ENCODE results near the gene NXF1. TPM values are rescaled to one million over a fixed set of nuclear protein-coding genes. Genes with fewer than 3 reads are reported as not detected.

The NXF1 gene
- total and polyA plus RNA-seq, 2 of the 13 experiments (the other 11 are each of a cell fraction or from before 2014, with no cell fraction given), result 30.4 to 30.9 TPM

GRCh38 chr11:62830904-62831519, 25.8 kb upstream of the NXF1 start (continued):
- TF ChIP-seq GATAD1 (CRISPR knock-in tag; IDR thresholded peaks at IDR 0.05) (no peak), ZNF543 (CRISPR knock-in tag; IDR thresholded peaks at IDR 0.05) (no peak), GLI4 (CRISPR knock-in tag; IDR thresholded peaks at IDR 0.05; ENCODE audit: borderline replicate concordance) (no peak), SP5 (CRISPR knock-in tag; IDR thresholded peaks at IDR 0.05; ENCODE audit: borderline replicate concordance, low read depth) (no peak), TARDBP (CRISPR knock-in tag; IDR thresholded peaks at IDR 0.05) (0 out of 2 replicates have a peak, but pooled peaks have one; percentile 28), GATA4 (IDR thresholded peaks at IDR 0.05; ENCODE audit: borderline replicate concordance, low read depth) (0 out of 2 replicates have a peak, but pooled peaks have one; percentile 40), HNRNPL (IDR thresholded peaks at IDR 0.05; ENCODE audit: low read depth, low read length) (no peak), ZNF883 (CRISPR knock-in tag; IDR thresholded peaks at IDR 0.05; ENCODE audit: not compliant biosample characterization) (peak; percentile 48), ZNF17 (CRISPR knock-in tag; IDR thresholded peaks at IDR 0.05) (no peak), NFIC (IDR thresholded peaks at IDR 0.05; ENCODE audit: low read length) (no peak), NPAS2 (CRISPR knock-in tag; IDR thresholded peaks at IDR 0.05; ENCODE audit: borderline replicate concordance) (no peak), ZNF256 (CRISPR knock-in tag; conservative IDR thresholded peaks at IDR 0.05) (0 out of 2 replicates have a peak, but pooled peaks have one; percentile 30), KDM3A (CRISPR knock-in tag; IDR thresholded peaks at IDR 0.05; ENCODE audit: low read depth) (peak; percentile 23; the same call in 1 of the 2 replicates), ELF3 (CRISPR knock-in tag; IDR thresholded peaks at IDR 0.05) (no peak), PCBP1 (IDR thresholded peaks at IDR 0.05; ENCODE audit: borderline replicate concordance, low read depth, low read length) (0 out of 2 replicates have a peak, but pooled peaks have one; percentile 38), HOXD1 (CRISPR knock-in tag; IDR thresholded peaks at IDR 0.05) (no peak), ZNF3 (CRISPR knock-in tag; IDR thresholded peaks at IDR 0.05) (no peak), SIX4 (CRISPR knock-in tag; IDR thresholded peaks at IDR 0.05) (no peak), ZNF501 (CRISPR knock-in tag; IDR thresholded peaks at IDR 0.05) (peak; percentile 40; the same call in 1 of the 2 replicates), ZNF350 (CRISPR knock-in tag; IDR thresholded peaks at IDR 0.05; ENCODE audit: borderline replicate concordance, low read depth) (peak; percentile 71; the same call in 1 of the 2 replicates), ZNF850 (CRISPR knock-in tag; conservative IDR thresholded peaks at IDR 0.05) (0 out of 2 replicates have a peak, but pooled peaks have one; percentile 67)
- TF ChIP-seq, protein P1, sequence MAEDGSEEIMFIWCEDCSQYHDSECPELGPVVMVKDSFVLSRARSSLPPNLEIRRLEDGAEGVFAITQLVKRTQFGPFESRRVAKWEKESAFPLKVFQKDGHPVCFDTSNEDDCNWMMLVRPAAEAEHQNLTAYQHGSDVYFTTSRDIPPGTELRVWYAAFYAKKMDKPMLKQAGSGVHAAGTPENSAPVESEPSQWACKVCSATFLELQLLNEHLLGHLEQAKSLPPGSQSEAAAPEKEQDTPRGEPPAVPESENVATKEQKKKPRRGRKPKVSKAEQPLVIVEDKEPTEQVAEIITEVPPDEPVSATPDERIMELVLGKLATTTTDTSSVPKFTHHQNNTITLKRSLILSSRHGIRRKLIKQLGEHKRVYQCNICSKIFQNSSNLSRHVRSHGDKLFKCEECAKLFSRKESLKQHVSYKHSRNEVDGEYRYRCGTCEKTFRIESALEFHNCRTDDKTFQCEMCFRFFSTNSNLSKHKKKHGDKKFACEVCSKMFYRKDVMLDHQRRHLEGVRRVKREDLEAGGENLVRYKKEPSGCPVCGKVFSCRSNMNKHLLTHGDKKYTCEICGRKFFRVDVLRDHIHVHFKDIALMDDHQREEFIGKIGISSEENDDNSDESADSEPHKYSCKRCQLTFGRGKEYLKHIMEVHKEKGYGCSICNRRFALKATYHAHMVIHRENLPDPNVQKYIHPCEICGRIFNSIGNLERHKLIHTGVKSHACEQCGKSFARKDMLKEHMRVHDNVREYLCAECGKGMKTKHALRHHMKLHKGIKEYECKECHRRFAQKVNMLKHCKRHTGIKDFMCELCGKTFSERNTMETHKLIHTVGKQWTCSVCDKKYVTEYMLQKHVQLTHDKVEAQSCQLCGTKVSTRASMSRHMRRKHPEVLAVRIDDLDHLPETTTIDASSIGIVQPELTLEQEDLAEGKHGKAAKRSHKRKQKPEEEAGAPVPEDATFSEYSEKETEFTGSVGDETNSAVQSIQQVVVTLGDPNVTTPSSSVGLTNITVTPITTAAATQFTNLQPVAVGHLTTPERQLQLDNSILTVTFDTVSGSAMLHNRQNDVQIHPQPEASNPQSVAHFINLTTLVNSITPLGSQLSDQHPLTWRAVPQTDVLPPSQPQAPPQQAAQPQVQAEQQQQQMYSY (CRISPR knock-in tag; IDR thresholded peaks at IDR 0.05), result peak; percentile 98
- TF ChIP-seq, protein P2, sequence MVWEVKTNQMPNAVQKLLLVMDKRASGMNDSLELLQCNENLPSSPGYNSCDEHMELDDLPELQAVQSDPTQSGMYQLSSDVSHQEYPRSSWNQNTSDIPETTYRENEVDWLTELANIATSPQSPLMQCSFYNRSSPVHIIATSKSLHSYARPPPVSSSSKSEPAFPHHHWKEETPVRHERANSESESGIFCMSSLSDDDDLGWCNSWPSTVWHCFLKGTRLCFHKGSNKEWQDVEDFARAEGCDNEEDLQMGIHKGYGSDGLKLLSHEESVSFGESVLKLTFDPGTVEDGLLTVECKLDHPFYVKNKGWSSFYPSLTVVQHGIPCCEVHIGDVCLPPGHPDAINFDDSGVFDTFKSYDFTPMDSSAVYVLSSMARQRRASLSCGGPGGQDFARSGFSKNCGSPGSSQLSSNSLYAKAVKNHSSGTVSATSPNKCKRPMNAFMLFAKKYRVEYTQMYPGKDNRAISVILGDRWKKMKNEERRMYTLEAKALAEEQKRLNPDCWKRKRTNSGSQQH (CRISPR knock-in tag; IDR thresholded peaks at IDR 0.05; ENCODE audit: low read depth), result no peak
- TF ChIP-seq, protein P3, sequence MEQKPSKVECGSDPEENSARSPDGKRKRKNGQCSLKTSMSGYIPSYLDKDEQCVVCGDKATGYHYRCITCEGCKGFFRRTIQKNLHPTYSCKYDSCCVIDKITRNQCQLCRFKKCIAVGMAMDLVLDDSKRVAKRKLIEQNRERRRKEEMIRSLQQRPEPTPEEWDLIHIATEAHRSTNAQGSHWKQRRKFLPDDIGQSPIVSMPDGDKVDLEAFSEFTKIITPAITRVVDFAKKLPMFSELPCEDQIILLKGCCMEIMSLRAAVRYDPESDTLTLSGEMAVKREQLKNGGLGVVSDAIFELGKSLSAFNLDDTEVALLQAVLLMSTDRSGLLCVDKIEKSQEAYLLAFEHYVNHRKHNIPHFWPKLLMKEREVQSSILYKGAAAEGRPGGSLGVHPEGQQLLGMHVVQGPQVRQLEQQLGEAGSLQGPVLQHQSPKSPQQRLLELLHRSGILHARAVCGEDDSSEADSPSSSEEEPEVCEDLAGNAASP (CRISPR knock-in tag; IDR thresholded peaks at IDR 0.05; ENCODE audit: borderline replicate concordance), result peak; percentile 24; the same call in 1 of the 2 replicates
